HTERT RPE-1 (cell line): ENCODE results near the gene SYNE2.

ENCODE experiments used
- in situ Hi-C: fragments of 300-500 bp; cut with MboI; formaldehyde crosslinking; loops from 4 replicates; pipeline ENCODE4 v1.14.3; 2020; ENCODE audit warnings: low sequenced_read_pairs

SYNE2 gene

GRCh38 chr14:63874223-63874622 lies 21.4 kb downstream of the SYNE2 start:
- in situ Hi-C loops: no loop called here

GRCh38 chr14:63875311-63875710 lies 22.5 kb downstream of the SYNE2 start:
- in situ Hi-C loops: no loop called here

GRCh38 chr14:63877550-63877939 lies 24.7 kb downstream of the SYNE2 start:
- in situ Hi-C loops: no loop called here

GRCh38 chr14:63878052-63878451 lies 25.2 kb downstream of the SYNE2 start:
- in situ Hi-C loops: no loop called here

GRCh38 chr14:63878792-63879191 lies 26.0 kb downstream of the SYNE2 start:
- in situ Hi-C loops: no loop called here

GRCh38 chr14:63881926-63882325 lies 29.1 kb downstream of the SYNE2 start:
- in situ Hi-C loops: no loop called here

- in situ Hi-C loops: no loop called here
These were observed 35.1 kb downstream of the SYNE2 start for GRCh38 chr14:63887899-63888298.

GRCh38 chr14:63890553-63890952 lies 37.7 kb downstream of the SYNE2 start:
- in situ Hi-C loops: no loop called here

- in situ Hi-C loops: no loop called here
These were observed 38.6 kb downstream of the SYNE2 start for GRCh38 chr14:63891148-63891975.

- in situ Hi-C loops: no loop called here
These were observed 39.5 kb downstream of the SYNE2 start for GRCh38 chr14:63892265-63892664.

GRCh38 chr14:63893701-63894458 lies 41.1 kb downstream of the SYNE2 start:
- in situ Hi-C loops: no loop called here

GRCh38 chr14:63895510-63895909 lies 42.7 kb downstream of the SYNE2 start:
- in situ Hi-C loops: no loop called here

GRCh38 chr14:63896278-63896720 lies 43.5 kb downstream of the SYNE2 start:
- in situ Hi-C loops: no loop called here

- in situ Hi-C loops: no loop called here
These were observed 44.9 kb downstream of the SYNE2 start for GRCh38 chr14:63897721-63898163.

- in situ Hi-C loops: no loop called here
These were observed 47.1 kb downstream of the SYNE2 start for GRCh38 chr14:63899953-63900352.

GRCh38 chr14:63901434-63902085 lies 48.8 kb downstream of the SYNE2 start:
- in situ Hi-C loops: no loop called here

GRCh38 chr14:63902375-63902976 lies 49.7 kb downstream of the SYNE2 start:
- in situ Hi-C loops: no loop called here

- in situ Hi-C loops: no loop called here
These were observed 51.9 kb downstream of the SYNE2 start for GRCh38 chr14:63904724-63905123.

GRCh38 chr14:63905370-63905769 lies 52.6 kb downstream of the SYNE2 start:
- in situ Hi-C loops: no loop called here

- in situ Hi-C loops: no loop called here
These were observed 56.0 kb downstream of the SYNE2 start for GRCh38 chr14:63908667-63909264.

- in situ Hi-C loops: no loop called here
These were observed 57.2 kb downstream of the SYNE2 start for GRCh38 chr14:63909984-63910383.
